GM12891 (cell line): ENCODE measurements around the gene TSPOAP1.

ENCODE experiments used
- PAX5 ChIP-seq: IDR thresholded peaks from 2 replicates; pipeline ENCODE4 v1.6.1; 2011; ENCODE audit warnings: low read length, moderate library complexity, mild to moderate bottlenecking; ENCODE audit not compliant: insufficient read depth, severe bottlenecking
- POLR2A ChIP-seq: IDR thresholded peaks from 2 replicates; pipeline ENCODE4 v1.6.1; 2011; ENCODE audit warnings: low read depth, low read length, control low read depth
- POLR2AphosphoS5 ChIP-seq: IDR thresholded peaks from 2 replicates; pipeline ENCODE4 v1.6.1; 2011; ENCODE audit warnings: low read depth, low read length, control low read depth
- POU2F2 ChIP-seq: IDR thresholded peaks from 2 replicates; pipeline ENCODE4 v1.6.1; 2011; ENCODE audit warnings: low read depth, mild to moderate bottlenecking, control low read depth, low read length, moderate library complexity
- SPI1 ChIP-seq: IDR thresholded peaks from 2 replicates; pipeline ENCODE4 v1.6.1; 2011; ENCODE audit warnings: low read depth, low read length, control low read depth
- TAF1 ChIP-seq: IDR thresholded peaks from 2 replicates; pipeline ENCODE4 v1.6.1; 2011; ENCODE audit warnings: low read depth, low read length, control low read depth

DNA sequence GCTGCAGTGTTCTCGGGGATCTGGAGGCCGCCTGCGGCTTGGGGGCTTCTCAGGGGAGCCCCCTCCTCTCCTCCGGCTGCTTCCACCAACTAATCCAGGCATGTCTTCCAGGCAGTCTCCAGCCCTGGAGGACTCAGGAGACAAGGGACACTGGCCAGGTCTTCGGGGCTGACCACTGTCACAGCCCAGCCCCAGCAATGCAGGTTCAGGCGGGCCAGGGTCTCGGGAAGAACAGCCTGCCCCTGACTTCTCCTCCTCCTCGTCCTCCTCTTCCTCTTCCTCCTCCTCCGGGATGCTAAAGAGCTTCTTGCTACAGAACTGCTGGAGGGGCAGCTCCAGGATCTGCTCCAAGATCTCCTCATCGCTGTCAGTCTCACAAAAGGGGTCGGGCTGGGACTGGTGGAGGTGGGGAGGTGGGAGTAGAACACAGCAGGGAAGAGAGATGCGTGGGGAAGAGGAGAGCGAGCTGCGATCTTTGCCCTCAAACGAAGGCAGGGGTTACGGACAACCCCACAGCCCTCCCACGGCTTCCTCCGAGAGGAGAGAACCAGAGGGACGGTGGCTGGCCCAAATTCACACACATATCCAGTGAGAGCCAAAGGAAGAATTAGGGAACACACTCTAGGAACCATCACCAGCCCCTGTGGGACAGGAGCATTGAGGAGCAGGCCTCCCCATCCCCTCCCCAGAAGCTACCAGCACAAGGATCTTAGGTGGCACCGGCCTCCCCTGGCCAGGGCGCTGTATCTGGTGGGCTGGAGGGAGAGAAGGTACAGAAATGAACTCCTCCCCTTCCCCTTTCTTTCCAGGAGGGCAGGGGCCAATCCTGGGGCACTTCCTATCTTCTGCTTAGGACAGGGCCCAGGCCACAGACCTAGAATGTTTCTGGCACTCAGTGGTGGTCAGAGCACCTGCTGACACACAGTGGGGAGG is 19.3 kb downstream of the TSPOAP1 start:
- TF ChIP-seq POU2F2, result no peak
- no peak for TF ChIP-seq POLR2A
- TF ChIP-seq PAX5, result no peak
- no peak for TF ChIP-seq POLR2AphosphoS5
- TF ChIP-seq SPI1, result no peak
- no peak for TF ChIP-seq TAF1
